AG04450 (cell line): ENCODE data around the gene SGMS1. TPM values are rescaled to one million over a fixed set of nuclear protein-coding genes. Genes with fewer than 3 reads are reported as not detected.
"Not testable (repeated sequence)": the region's sequence is repeated elsewhere in the genome, so short reads cannot be mapped to it uniquely, and the experiment has no call there.

ENCODE experiments used
- CTCF ChIA-PET: fragments of 300-600, 350-600 bp; formaldehyde crosslinking; extraction: SDS; loops from one replicate; lab custom pipeline; 2022; ENCODE audit warnings: antibody characterized with exemption, inconsistent platforms; lab: Charles Lee
- POLR2A ChIA-PET: fragments of 350-600 bp; formaldehyde crosslinking; extraction: SDS; loops from one replicate; lab custom pipeline; 2021; ENCODE audit warnings: antibody characterized with exemption, inconsistent platforms; lab: Yijun Ruan, JAX
- DNase-seq: peaks from one replicate; pipeline ENCODE4 v3.0.0-alpha.2; 2011; ENCODE audit warnings: low read depth, low spot score
- H3K27ac ChIP-seq: one replicate; pipeline ENCODE4 v1.5.1; 2012; ENCODE audit warnings: low read depth, low read length, control low read depth
- H3K27me3 ChIP-seq: one replicate; pipeline ENCODE4 v1.6.0; 2012; ENCODE audit warnings: low read length; ENCODE audit not compliant: control insufficient read depth, insufficient read depth
- H3K4me3 ChIP-seq: 2 replicates; pipeline ENCODE4 v1.5.1; 2011; ENCODE audit warnings: mild to moderate bottlenecking, low read depth, low read length, control low read depth
- H3K9me3 ChIP-seq: 2 replicates; pipeline ENCODE4 v1.5.1; 2012; ENCODE audit warnings: low read length; ENCODE audit not compliant: control insufficient read depth, insufficient read depth
- polyA plus RNA-seq: library from polyadenylated mRNA; depleted of rRNA; stranded (reverse); fragments of >200 nt; gene quantifications from 2 replicates; pipeline ENCODE4 v1.2.3, GENCODE V29; 2011
- TF ChIP-seq, protein P1 (sequence below): IDR thresholded peaks from 2 replicates; pipeline ENCODE4 v1.5.1; 2011; ENCODE audit warnings: low read depth, low read length, control low read depth, inconsistent platforms

SGMS1 gene
- polyA plus RNA-seq, 1 experiment = 17.7 TPM

DNA sequence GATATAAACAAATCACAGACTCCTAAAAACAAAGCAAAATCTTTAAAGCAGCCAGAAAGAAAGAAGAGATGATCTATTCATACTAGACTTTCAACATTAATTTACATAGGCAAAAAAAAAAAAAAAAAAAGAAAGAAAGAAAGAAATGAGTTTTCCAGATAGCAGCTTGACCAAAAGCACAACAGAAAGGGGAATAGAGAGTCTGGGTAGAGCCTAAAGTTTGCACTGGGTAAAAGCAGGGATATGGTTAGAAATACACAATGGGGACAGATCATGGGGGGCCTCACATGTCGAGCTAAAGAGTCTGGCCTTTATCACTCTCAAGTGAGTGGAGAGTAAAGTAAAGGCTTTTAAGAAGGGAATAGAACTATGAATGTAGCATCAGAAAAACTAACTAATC is 169.8 kb downstream of the SGMS1 start:
- TF ChIP-seq, protein P1, sequence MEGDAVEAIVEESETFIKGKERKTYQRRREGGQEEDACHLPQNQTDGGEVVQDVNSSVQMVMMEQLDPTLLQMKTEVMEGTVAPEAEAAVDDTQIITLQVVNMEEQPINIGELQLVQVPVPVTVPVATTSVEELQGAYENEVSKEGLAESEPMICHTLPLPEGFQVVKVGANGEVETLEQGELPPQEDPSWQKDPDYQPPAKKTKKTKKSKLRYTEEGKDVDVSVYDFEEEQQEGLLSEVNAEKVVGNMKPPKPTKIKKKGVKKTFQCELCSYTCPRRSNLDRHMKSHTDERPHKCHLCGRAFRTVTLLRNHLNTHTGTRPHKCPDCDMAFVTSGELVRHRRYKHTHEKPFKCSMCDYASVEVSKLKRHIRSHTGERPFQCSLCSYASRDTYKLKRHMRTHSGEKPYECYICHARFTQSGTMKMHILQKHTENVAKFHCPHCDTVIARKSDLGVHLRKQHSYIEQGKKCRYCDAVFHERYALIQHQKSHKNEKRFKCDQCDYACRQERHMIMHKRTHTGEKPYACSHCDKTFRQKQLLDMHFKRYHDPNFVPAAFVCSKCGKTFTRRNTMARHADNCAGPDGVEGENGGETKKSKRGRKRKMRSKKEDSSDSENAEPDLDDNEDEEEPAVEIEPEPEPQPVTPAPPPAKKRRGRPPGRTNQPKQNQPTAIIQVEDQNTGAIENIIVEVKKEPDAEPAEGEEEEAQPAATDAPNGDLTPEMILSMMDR = no peak
- H3K27ac ChIP-seq = no peak overlapping the region
- ChIA-PET POLR2A (no interaction called here), CTCF (no interaction called here)
- no peaks in the 10 kb centered on the region for H3K9me3 ChIP-seq
- DNase-seq = no peak
- no peaks in the 10 kb centered on the region for H3K27me3 ChIP-seq
- no peak overlapping the region for H3K4me3 ChIP-seq

- DNase-seq = no peak
- Histone ChIP-seq H3K9me3 (no peaks in the 10 kb centered on the region), H3K27me3 (no peaks in the 10 kb centered on the region), H3K4me3 (no peak overlapping the region), H3K27ac (no peak overlapping the region)
- ChIA-PET CTCF (no interaction called here), POLR2A (no interaction called here)
- TF ChIP-seq, protein P1 = no peak
Observed at GRCh38 chr10:50452603-50453002, 171.2 kb downstream of the SGMS1 start.

DNA sequence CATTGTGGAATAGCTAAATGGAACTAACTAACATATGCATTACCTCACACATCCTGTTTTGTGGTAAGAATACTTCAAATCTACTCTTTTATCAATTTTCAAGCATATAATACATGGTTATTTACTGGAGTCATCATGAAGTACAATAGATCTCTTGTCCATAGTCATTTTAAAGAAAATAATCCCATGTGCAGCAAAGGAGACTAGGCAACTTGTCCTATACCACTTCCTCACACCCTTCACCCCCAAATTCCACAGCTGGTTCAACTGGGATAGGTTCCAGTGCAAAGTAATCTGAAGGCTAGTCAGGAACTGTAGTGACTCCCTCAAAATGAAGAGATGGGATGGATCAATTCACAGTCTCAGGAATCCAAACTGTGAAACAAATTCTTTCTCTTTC is 176.1 kb downstream of the SGMS1 start:
- Histone ChIP-seq H3K27ac (no peak overlapping the region), H3K9me3 (no peaks in the 10 kb centered on the region), H3K4me3 (no peak overlapping the region), H3K27me3 (no peaks in the 10 kb centered on the region)
- ChIA-PET CTCF (no interaction called here), POLR2A (no interaction called here)
- no peak for DNase-seq
- TF ChIP-seq, protein P1 = no peak

DNA sequence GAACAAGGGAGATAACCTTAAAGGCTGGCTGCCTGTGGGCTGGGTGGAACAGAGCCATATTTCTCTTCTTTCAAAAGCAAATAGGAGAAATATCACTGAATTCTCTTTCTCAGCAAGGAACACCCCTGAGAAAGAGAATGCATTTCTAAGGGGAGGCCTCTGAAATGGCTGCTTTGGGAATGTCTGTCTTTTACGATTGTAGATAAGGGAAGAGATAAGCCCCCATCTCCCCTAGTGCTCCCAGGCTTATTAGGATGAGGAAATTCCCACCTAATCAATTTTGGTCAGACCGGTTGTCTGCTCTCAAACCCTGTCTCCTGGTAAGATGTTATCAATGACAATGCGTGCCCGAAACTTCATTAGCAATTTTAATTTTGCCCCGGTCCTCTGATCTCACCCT is 178.0 kb downstream of the SGMS1 start:
- CTCF ChIA-PET, POLR2A ChIA-PET, H3K27me3 ChIP-seq, H3K27ac ChIP-seq, H3K4me3 ChIP-seq, DNase-seq, H3K9me3 ChIP-seq: not testable (repeated sequence)

DNA sequence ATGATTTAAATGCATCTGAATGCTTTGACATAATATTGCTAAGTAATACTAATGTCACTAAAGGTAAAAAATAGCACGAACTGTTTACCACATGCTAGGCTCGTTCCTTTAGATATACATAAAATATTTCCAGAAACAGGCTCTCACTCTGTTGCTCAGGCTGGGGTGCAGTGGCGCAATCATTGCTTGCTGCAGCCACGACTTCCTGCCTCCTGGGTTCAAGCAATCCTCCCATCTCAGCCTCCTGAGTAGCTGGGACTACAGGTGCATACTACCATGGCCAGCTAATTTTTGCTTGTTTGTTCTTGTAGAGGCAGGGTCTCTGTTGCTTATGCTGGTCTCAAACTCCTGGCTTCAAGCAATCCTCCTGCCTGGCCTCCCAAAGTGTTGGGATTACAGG is 183.3 kb downstream of the SGMS1 start:
- DNase-seq = no peak
- Histone ChIP-seq H3K9me3 (no peaks in the 10 kb centered on the region), H3K27me3 (no peaks in the 10 kb centered on the region), H3K27ac (no peak overlapping the region), H3K4me3 (no peak overlapping the region)
- POLR2A ChIA-PET = no interaction called here
- CTCF ChIA-PET = no interaction called here
- TF ChIP-seq, protein P1 = no peak

GRCh38 chr10:50439806-50440205 is 183.9 kb downstream of the SGMS1 start:
- POLR2A ChIA-PET = no interaction called here
- H3K27me3 ChIP-seq = no peaks in the 10 kb centered on the region
- CTCF ChIA-PET = interaction anchor here (0.6 kb wide), 1 partner anchor 10 kb away, joined by 5 read pairs; no protein-coding TSS in a partner anchor
- no peaks in the 10 kb centered on the region for H3K9me3 ChIP-seq
- no peak overlapping the region for H3K4me3 ChIP-seq
- TF ChIP-seq, protein P1 = no peak
- no peak for DNase-seq
- H3K27ac ChIP-seq = no peak overlapping the region
